ENCODE results near the gene TBCA. TPM values are rescaled to one million over a fixed set of nuclear protein-coding genes. Genes with fewer than 3 reads are reported as not detected.

The TBCA gene
- total RNA-seq, 1 experiment from 2014 or later, result 119 TPM

GRCh38 chr5:77784735-77785134 is 8.6 kb upstream of the TBCA start:
- H3K4me2 ChIP-seq (ENCODE audit: low read length), result no peak overlapping the region
- H3K9me2 ChIP-seq (replicated peaks; ENCODE audit: low read length), result no peaks in the 10 kb centered on the region
- H3K9me3 ChIP-seq (ENCODE audit: low read length), result no peaks in the 10 kb centered on the region
- ChIA-PET POLR2A (ENCODE audit: unreplicated experiment) (no interaction called here), CTCF (no interaction called here)
- H3K27ac ChIP-seq (ENCODE audit: low read length), result no peak overlapping the region
- no peaks in the 10 kb centered on the region for H3K79me2 ChIP-seq (ENCODE audit: low read length)
- no peak overlapping the region for H3K4me3 ChIP-seq (ENCODE audit: low read length)
- TF ChIP-seq EZH2 (IDR thresholded peaks at IDR 0.05; ENCODE audit: low read length, unreplicated experiment) (no peak), CTCF (conservative IDR thresholded peaks at IDR 0.05; ENCODE audit: low read depth, low read length) (no peak), EZH2phosphoT487 (IDR thresholded peaks at IDR 0.05; ENCODE audit: borderline replicate concordance, low read length) (no peak)
- ATAC-seq (no peak), DNase-seq (no peak)
- no peaks in the 10 kb centered on the region for H3F3A ChIP-seq (ENCODE audit: low read length, unreplicated experiment)
- BruUV-seq (replicated peaks), result no TSS peak
- H3K9ac ChIP-seq (ENCODE audit: low read length), result no peak overlapping the region
- no peak overlapping the region for H2AFZ ChIP-seq (ENCODE audit: low read length)
- no peaks in the 10 kb centered on the region for H3K27me3 ChIP-seq (ENCODE audit: low read length)
- H3K4me1 ChIP-seq (ENCODE audit: insufficient read depth, low read length), result no peaks in the 10 kb centered on the region
- H4K20me1 ChIP-seq (ENCODE audit: low read length), result no peaks in the 10 kb centered on the region
- H3K36me3 ChIP-seq (ENCODE audit: low read depth, low read length), result no peaks in the 10 kb centered on the region
- intact Hi-C loops (cut with micrococcal nuclease), result no loop called here

GRCh38 chr5:77781076-77781475 is 4.9 kb upstream of the TBCA start:
- POLR2A ChIA-PET (ENCODE audit: unreplicated experiment), result no interaction called here
- Histone ChIP-seq H4K20me1 (ENCODE audit: low read length) (no peaks in the 10 kb centered on the region), H3K79me2 (ENCODE audit: low read length) (peaks cover under 1% of the 10 kb centered on the region), H3K4me3 (ENCODE audit: low read length) (no peak overlapping the region), H3K4me2 (ENCODE audit: low read length) (no peak overlapping the region), H3K36me3 (ENCODE audit: low read depth, low read length) (no peaks in the 10 kb centered on the region), H3K27ac (ENCODE audit: low read length) (no peak overlapping the region), H3K4me1 (ENCODE audit: insufficient read depth, low read length) (peaks cover 18% of the 10 kb centered on the region), H3F3A (ENCODE audit: low read length, unreplicated experiment) (no peaks in the 10 kb centered on the region), H3K9me3 (ENCODE audit: low read length) (no peaks in the 10 kb centered on the region), H3K9ac (ENCODE audit: low read length) (no peak overlapping the region), H2AFZ (ENCODE audit: low read length) (no peak overlapping the region), H3K9me2 (replicated peaks; ENCODE audit: low read length) (no peaks in the 10 kb centered on the region), H3K27me3 (ENCODE audit: low read length) (no peaks in the 10 kb centered on the region)
- no peak for TF ChIP-seq EZH2 (IDR thresholded peaks at IDR 0.05; ENCODE audit: low read length, unreplicated experiment)
- TF ChIP-seq EZH2phosphoT487 (IDR thresholded peaks at IDR 0.05; ENCODE audit: borderline replicate concordance, low read length), result no peak
- TF ChIP-seq CTCF (conservative IDR thresholded peaks at IDR 0.05; ENCODE audit: low read depth, low read length), result no peak
- intact Hi-C loops (cut with micrococcal nuclease), result no loop called here
- CTCF ChIA-PET, result no interaction called here
- no peak for DNase-seq
- no TSS peak for BruUV-seq (replicated peaks)
- no peak for ATAC-seq

GRCh38 chr5:77778881-77779438 is 2.8 kb upstream of the TBCA start:
- Histone ChIP-seq H3K9me2 (replicated peaks; ENCODE audit: low read length) (no peaks in the 10 kb centered on the region), H3K79me2 (ENCODE audit: low read length) (peaks cover 21% of the 10 kb centered on the region), H3K9ac (ENCODE audit: low read length) (no peak overlapping the region), H3K27ac (ENCODE audit: low read length) (no peak overlapping the region), H3K9me3 (ENCODE audit: low read length) (no peaks in the 10 kb centered on the region), H2AFZ (ENCODE audit: low read length) (no peak overlapping the region), H3F3A (ENCODE audit: low read length, unreplicated experiment) (no peaks in the 10 kb centered on the region), H3K4me3 (ENCODE audit: low read length) (no peak overlapping the region), H3K27me3 (ENCODE audit: low read length) (no peaks in the 10 kb centered on the region), H3K4me1 (ENCODE audit: insufficient read depth, low read length) (peaks cover 26% of the 10 kb centered on the region), H3K36me3 (ENCODE audit: low read depth, low read length) (no peaks in the 10 kb centered on the region), H4K20me1 (ENCODE audit: low read length) (peaks cover 14% of the 10 kb centered on the region), H3K4me2 (ENCODE audit: low read length) (no peak overlapping the region)
- ATAC-seq, result no peak
- no peak for DNase-seq
- ChIA-PET CTCF (no interaction called here), POLR2A (ENCODE audit: unreplicated experiment) (no interaction called here)
- intact Hi-C loops (cut with micrococcal nuclease), result no loop called here
- BruUV-seq (replicated peaks), result no TSS peak
- no peak for TF ChIP-seq EZH2 (IDR thresholded peaks at IDR 0.05; ENCODE audit: low read length, unreplicated experiment)
- TF ChIP-seq EZH2phosphoT487 (IDR thresholded peaks at IDR 0.05; ENCODE audit: borderline replicate concordance, low read length), result no peak
- no peak for TF ChIP-seq CTCF (conservative IDR thresholded peaks at IDR 0.05; ENCODE audit: low read depth, low read length)
